DOHH2 (cell line): ENCODE results near the gene SLC2A13.

Experiments used
- EZH2phosphoT487 ChIP-seq: fragments of 200-600 bp; sonication (generic); IDR thresholded peaks from 2 replicates; pipeline ENCODE4 v1.6.1; 2017; ENCODE audit warnings: borderline replicate concordance, mild to moderate bottlenecking, antibody characterized with exemption, low read length, moderate library complexity, mixed read lengths
- TF ChIP-seq, protein P1 (sequence below): fragments of 200-600 bp; sonication (generic); IDR thresholded peaks from one replicate; pipeline ENCODE4 v1.5.1; 2014; ENCODE audit warnings: antibody characterized with exemption, mild to moderate bottlenecking, low read depth, low read length; ENCODE audit not compliant: poor library complexity, severe bottlenecking

DNA sequence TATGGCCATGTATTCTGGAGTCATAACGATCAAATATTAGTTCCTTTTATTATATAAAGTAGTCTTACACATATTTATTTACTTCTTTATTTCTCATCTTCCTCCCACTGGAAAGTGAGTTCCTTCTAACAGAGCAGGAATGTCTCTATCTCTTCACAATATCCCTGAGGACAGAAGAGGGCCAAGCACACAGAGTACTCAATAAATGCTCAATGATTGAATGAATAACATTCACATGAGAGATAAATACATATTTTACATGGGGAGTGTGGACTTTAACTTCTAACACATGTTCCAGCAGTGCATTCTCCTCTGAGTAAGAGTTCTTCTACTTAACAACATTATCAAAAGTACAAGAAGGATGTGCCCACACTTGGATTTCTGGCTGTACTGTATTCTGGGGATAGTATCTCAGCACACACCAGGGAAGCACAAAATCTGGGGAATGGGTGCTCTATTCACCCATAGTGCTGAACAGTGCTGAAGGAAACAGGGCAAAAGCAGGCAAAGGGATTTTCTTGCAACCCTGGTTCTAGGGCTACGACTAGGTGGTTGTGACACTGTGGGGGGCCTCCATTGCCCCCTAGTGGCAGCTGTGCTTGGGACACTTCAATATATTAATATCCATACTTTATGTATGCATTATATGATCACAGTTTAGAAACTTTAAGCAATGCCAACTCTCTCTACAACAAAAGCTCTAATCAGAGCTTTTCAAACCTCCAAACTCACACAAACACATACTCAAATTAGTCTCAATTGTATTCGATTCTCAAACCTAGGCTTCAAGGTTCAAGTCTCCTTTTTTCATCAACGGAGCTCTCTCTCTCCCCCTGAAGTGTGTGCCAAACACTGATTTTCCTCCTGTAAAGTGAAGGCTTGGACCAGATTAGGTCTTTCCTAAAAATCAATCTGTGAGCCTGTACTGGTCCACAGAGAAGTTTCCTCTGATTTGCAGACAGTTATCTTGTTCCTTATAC lies 115.5 kb downstream of the SLC2A13 start:
- TF ChIP-seq, protein P1, sequence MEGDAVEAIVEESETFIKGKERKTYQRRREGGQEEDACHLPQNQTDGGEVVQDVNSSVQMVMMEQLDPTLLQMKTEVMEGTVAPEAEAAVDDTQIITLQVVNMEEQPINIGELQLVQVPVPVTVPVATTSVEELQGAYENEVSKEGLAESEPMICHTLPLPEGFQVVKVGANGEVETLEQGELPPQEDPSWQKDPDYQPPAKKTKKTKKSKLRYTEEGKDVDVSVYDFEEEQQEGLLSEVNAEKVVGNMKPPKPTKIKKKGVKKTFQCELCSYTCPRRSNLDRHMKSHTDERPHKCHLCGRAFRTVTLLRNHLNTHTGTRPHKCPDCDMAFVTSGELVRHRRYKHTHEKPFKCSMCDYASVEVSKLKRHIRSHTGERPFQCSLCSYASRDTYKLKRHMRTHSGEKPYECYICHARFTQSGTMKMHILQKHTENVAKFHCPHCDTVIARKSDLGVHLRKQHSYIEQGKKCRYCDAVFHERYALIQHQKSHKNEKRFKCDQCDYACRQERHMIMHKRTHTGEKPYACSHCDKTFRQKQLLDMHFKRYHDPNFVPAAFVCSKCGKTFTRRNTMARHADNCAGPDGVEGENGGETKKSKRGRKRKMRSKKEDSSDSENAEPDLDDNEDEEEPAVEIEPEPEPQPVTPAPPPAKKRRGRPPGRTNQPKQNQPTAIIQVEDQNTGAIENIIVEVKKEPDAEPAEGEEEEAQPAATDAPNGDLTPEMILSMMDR, result peak; percentile 85
- no peak for TF ChIP-seq EZH2phosphoT487
